Measurements from ENCODE around the gene CXCL8.

- TF ChIP-seq EZH2 (IDR thresholded peaks at IDR 0.05; ENCODE audit: insufficient read depth, poor library complexity, severe bottlenecking) (no peak), EZH2phosphoT487 (IDR thresholded peaks at IDR 0.05; ENCODE audit: insufficient read depth, low read depth) (no peak)
These were observed 30.5 kb downstream of the CXCL8 start for GRCh38 chr4:73770917-73771316.

Data from GM23248 (cell line).